HCT116 (cell line): Measurements from ENCODE around the gene CAPSL. TPM values are rescaled to one million over a fixed set of nuclear protein-coding genes. Genes with fewer than 3 reads are reported as not detected.

Source experiments
- ATAC-seq: fragments of 200-7000 bp; cut with Tn5 transposase; 2 replicates; pipeline ENCODE4 v1.9.1; 2020; ENCODE audit warnings: mild to moderate bottlenecking, moderate library complexity
- BruUV-seq: library from RNA; stranded (reverse); fragments of 400-500 nt; replicated peaks from 2 replicates; lab custom pipeline; 2021; lab: Mats Ljungman, UMichigan
- CTCF ChIA-PET: fragments of 300-600 bp; sonication (Branson Sonifier 250); formaldehyde crosslinking; loops from one replicate; lab custom pipeline; 2021; ENCODE audit warnings: antibody characterized with exemption; lab: Charles Lee
- POLR2A ChIA-PET: fragments of 300-600, 350-600 bp; sonication (Branson Sonifier 250); formaldehyde crosslinking; loops from one replicate; lab custom pipeline; 2021; ENCODE audit warnings: antibody characterized with exemption; lab: Charles Lee
- RAD21 ChIA-PET, 2 experiments: fragments of 300-600 bp; sonication (Branson Sonifier 250); formaldehyde crosslinking; loops; one replicate each; lab custom pipeline; 2023; ENCODE audit warnings: low total read pairs in 2 of 2; ENCODE audit not compliant: uncharacterized antibody in 2 of 2, unreplicated experiment in 2 of 2, low non-redundant PET in 1 of 2; lab: Charles Lee
- DNase-seq: peaks from one replicate; pipeline ENCODE4 v3.0.0-alpha.2; 2010; ENCODE audit warnings: low read depth, low spot score
- H2AFZ ChIP-seq: fragments of 200-600 bp; shearing (Covaris generic), sonication (generic); 2 replicates; pipeline ENCODE4 v1.6.1; 2017; ENCODE audit warnings: low read depth, mixed run types, mixed read lengths, antibody characterized with exemption, low read length; ENCODE audit not compliant: poor library complexity, severe bottlenecking
- H3K27ac ChIP-seq: 2 replicates; pipeline ENCODE4 v1.5.1; 2012; ENCODE audit warnings: low read depth, low read length
- H3K27me3 ChIP-seq: fragments of 200-600 bp; sonication (generic); 2 replicates; pipeline ENCODE4 v1.6.1; 2016; ENCODE audit warnings: mixed run types, low read length, mixed read lengths; ENCODE audit not compliant: insufficient read depth
- H3K36me3 ChIP-seq, 2 experiments: fragments of 200-500 bp in 1 of 2; fragments of 200-600 bp in 1 of 2; sonication (Bioruptor generic) in 1 of 2; sonication (generic) in 1 of 2; 2 replicates each; pipeline versions ENCODE4 v1.5.1 to v1.6.1; 2014 to 2016; ENCODE audit warnings: low read length in 2 of 2, inconsistent platforms in 1 of 2, mixed read lengths in 1 of 2, mixed run types in 1 of 2; ENCODE audit not compliant: insufficient read depth in 2 of 2, control insufficient read depth in 1 of 2
- H3K4me1 ChIP-seq, 2 experiments: fragments of 200-600 bp in 1 of 2; sonication (generic) in 1 of 2; 2 replicates each; pipeline versions ENCODE4 v1.5.1 to v1.6.1; 2012 to 2017; ENCODE audit warnings: low read length in 2 of 2, inconsistent platforms in 1 of 2, mild to moderate bottlenecking in 1 of 2, mixed read lengths in 1 of 2, mixed run types in 1 of 2, moderate library complexity in 1 of 2; ENCODE audit not compliant: insufficient read depth in 2 of 2, control insufficient read depth in 1 of 2
- H3K4me2 ChIP-seq: fragments of 200-600 bp; sonication (generic); 2 replicates; pipeline ENCODE4 v1.6.1; 2017; ENCODE audit warnings: mixed run types, low read length, mixed read lengths
- H3K4me3 ChIP-seq, 2 experiments: fragments of 200-600 bp in 1 of 2; sonication (generic) in 1 of 2; replicated peaks in 1 of 2; 2 replicates each; pipeline ENCODE4 v1.5.1; 2011 to 2016; ENCODE audit warnings: low read length in 2 of 2, control low read depth in 1 of 2, low read depth in 1 of 2, mild to moderate bottlenecking in 1 of 2, mixed read lengths in 1 of 2, mixed run types in 1 of 2
- H3K79me2 ChIP-seq: fragments of 200-600 bp; sonication (generic); 2 replicates; pipeline ENCODE4 v1.6.1; 2017; ENCODE audit warnings: mild to moderate bottlenecking, mixed run types, low read length, moderate library complexity, mixed read lengths; ENCODE audit not compliant: insufficient read depth
- H3K9ac ChIP-seq: fragments of 200-600 bp; sonication (generic); 2 replicates; pipeline ENCODE4 v1.6.1; 2016; ENCODE audit warnings: low read length, mixed read lengths
- H3K9me2 ChIP-seq: fragments of 200-600 bp; sonication (generic), shearing (Covaris generic); 2 replicates; pipeline ENCODE4 v1.6.1; 2017; ENCODE audit warnings: mixed run types, mild to moderate bottlenecking, moderate library complexity; ENCODE audit not compliant: insufficient read depth
- H3K9me3 ChIP-seq, 2 experiments: fragments of 200-500 bp in 1 of 2; fragments of 200-600 bp in 1 of 2; sonication (Bioruptor generic) in 1 of 2; sonication (generic) in 1 of 2; 2 replicates each; pipeline ENCODE4 v1.6.1; 2014 to 2017; ENCODE audit warnings: low read length in 2 of 2, mixed read lengths in 2 of 2, inconsistent platforms in 1 of 2, low read depth in 1 of 2, mild to moderate bottlenecking in 1 of 2, mixed run types in 1 of 2, moderate library complexity in 1 of 2; ENCODE audit not compliant: control insufficient read depth in 1 of 2, insufficient read depth in 1 of 2
- H4K20me1 ChIP-seq: fragments of 200-600 bp; sonication (generic), shearing (Covaris generic); 2 replicates; pipeline ENCODE4 v1.6.1; 2017; ENCODE audit warnings: mixed run types, mild to moderate bottlenecking, moderate library complexity; ENCODE audit not compliant: insufficient read depth
- ATF3 ChIP-seq: IDR thresholded peaks from 2 replicates; pipeline ENCODE4 v1.6.1; 2012
- CBX3 ChIP-seq: IDR thresholded peaks from 2 replicates; pipeline ENCODE4 v1.6.1; 2012; ENCODE audit warnings: low read depth
- CEBPB ChIP-seq: IDR thresholded peaks from 2 replicates; pipeline ENCODE4 v1.6.1; 2012; ENCODE audit warnings: low read depth
- ELF1 ChIP-seq: IDR thresholded peaks from 2 replicates; pipeline ENCODE4 v1.6.1; 2012; ENCODE audit warnings: low read depth, borderline replicate concordance
- EZH2phosphoT487 ChIP-seq: fragments of 200-600 bp; IDR thresholded peaks from 2 replicates; pipeline ENCODE4 v1.6.1; 2018; ENCODE audit warnings: antibody characterized with exemption, borderline replicate concordance
- FOSL1 ChIP-seq: IDR thresholded peaks from 2 replicates; pipeline ENCODE4 v1.6.1; 2012; ENCODE audit warnings: low read depth
- JUND ChIP-seq: IDR thresholded peaks from 2 replicates; pipeline ENCODE4 v1.6.1; 2012
- POLR2A ChIP-seq: IDR thresholded peaks from 2 replicates; pipeline ENCODE4 v1.7.0; 2011; ENCODE audit warnings: borderline replicate concordance; ENCODE audit not compliant: insufficient read depth, insufficient read length; ENCODE audit errors: extremely low read depth
- POLR2AphosphoS5 ChIP-seq: IDR thresholded peaks from 2 replicates; pipeline ENCODE4 v1.6.1; 2011; ENCODE audit warnings: mild to moderate bottlenecking, low read depth, low read length, moderate library complexity
- RAD21 ChIP-seq: IDR thresholded peaks from 2 replicates; pipeline ENCODE4 v1.6.1; 2012; ENCODE audit warnings: low read depth, mild to moderate bottlenecking
- REST ChIP-seq: IDR thresholded peaks from 2 replicates; pipeline ENCODE4 v1.6.1; 2012; ENCODE audit warnings: low read depth
- SIN3A ChIP-seq: IDR thresholded peaks from 2 replicates; pipeline ENCODE4 v1.6.1; 2012; ENCODE audit warnings: low read depth
- SP1 ChIP-seq: IDR thresholded peaks from 2 replicates; pipeline ENCODE4 v1.6.1; 2012; ENCODE audit warnings: low read depth
- TCF7L2 ChIP-seq: IDR thresholded peaks from 2 replicates; pipeline ENCODE4 v1.7.0; 2011; ENCODE audit warnings: borderline replicate concordance, inconsistent platforms; ENCODE audit not compliant: insufficient read depth, insufficient read length; ENCODE audit errors: extremely low read depth
- YY1 ChIP-seq: IDR thresholded peaks from 2 replicates; pipeline ENCODE4 v1.6.1; 2011; ENCODE audit warnings: low read length, low read depth, moderate library complexity, mild to moderate bottlenecking; ENCODE audit not compliant: insufficient replicate concordance; ENCODE audit errors: extremely low read depth
- intact Hi-C: fragments of 100-400 bp; cut with micrococcal nuclease; formaldehyde crosslinking; loops from 2 replicates; pipeline ENCODE4 v1.10.0; 2022
- total RNA-seq: library from RNA; stranded (reverse); gene quantifications from one replicate; pipeline ENCODE4 v1.2.1, GENCODE V29; 2021; ENCODE audit not compliant: unreplicated experiment

Gene CAPSL
- total RNA-seq, 1 experiment from 2014 or later: not detected

DNA sequence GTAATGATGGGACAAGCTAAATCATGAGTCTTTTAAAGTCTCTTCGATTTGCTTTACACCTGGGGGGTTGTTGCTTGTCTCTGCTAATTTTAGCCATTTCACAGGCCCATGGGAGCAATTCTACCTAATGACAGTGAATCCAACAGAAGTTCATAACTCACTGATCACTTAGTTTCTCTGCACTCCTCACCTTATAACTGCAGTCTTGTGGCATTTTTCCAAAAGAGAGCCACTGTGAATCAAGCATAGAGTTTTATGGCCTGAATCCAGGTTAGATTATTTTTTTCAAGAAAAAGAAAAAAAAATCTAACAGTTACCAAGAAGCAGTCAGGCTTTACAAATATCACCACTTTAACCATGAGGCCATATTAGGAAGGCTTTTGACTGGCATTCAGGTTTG lies 83.2 kb downstream of the CAPSL start:
- ChIA-PET POLR2A (no interaction called here), RAD21 (no interaction called here), CTCF (no interaction called here)
- intact Hi-C loops: no loop called here
- Histone ChIP-seq H3K79me2 (no peaks in the 10 kb centered on the region), H2AFZ (no peak overlapping the region), H3K4me2 (no peak overlapping the region), H3K36me3 (no peaks in the 10 kb centered on the region), H3K9me2 (no peaks in the 10 kb centered on the region), H3K27me3 (peaks cover 5% of the 10 kb centered on the region; the same call in 1 of the 2 replicates), H3K4me3 (no peak overlapping the region), H3K9me3 (no peaks in the 10 kb centered on the region), H3K27ac (no peak overlapping the region), H4K20me1 (no peaks in the 10 kb centered on the region), H3K4me1 (peaks cover 0 to 23% of the 10 kb centered on the region in 2 experiments; a peak in 2 of 4 replicates), H3K9ac (no peak overlapping the region)
- BruUV-seq: no TSS peak
- DNase-seq: no peak
- no peak for ATAC-seq
- TF ChIP-seq FOSL1 (no peak), RAD21 (no peak), SIN3A (no peak), CEBPB (no peak), POLR2A (no peak), SP1 (no peak), JUND (no peak), YY1 (no peak), TCF7L2 (no peak), POLR2AphosphoS5 (no peak), CBX3 (no peak), ELF1 (no peak), EZH2phosphoT487 (no peak), REST (no peak), ATF3 (no peak)

Other genes with a start within 250 kb of the CAPSL start
- 0.98 TPM for gene IL7R, start 81.7 kb downstream of the CAPSL start, total RNA-seq
- gene UGT3A1, start 52.8 kb upstream of the CAPSL start, total RNA-seq: not detected
- not detected for gene UGT3A2, start 128.3 kb upstream of the CAPSL start, total RNA-seq
- gene LMBRD2, start 213.3 kb upstream of the CAPSL start, total RNA-seq: 1.1 TPM
- 44.3 TPM for gene SKP2, start 213.5 kb upstream of the CAPSL start, total RNA-seq